GM12878 (cell line): ENCODE measurements around the gene DLG1.

ENCODE experiments used
- CBX5 ChIP-seq: sonication (generic); IDR thresholded peaks from 2 replicates; pipeline ENCODE4 v1.6.1; 2016; ENCODE audit warnings: low read depth, moderate library complexity, mild to moderate bottlenecking, inconsistent platforms
- FOXM1 ChIP-seq: IDR thresholded peaks from 2 replicates; pipeline ENCODE4 v1.6.1; 2012; ENCODE audit warnings: low read depth, mild to moderate bottlenecking, inconsistent platforms, low read length, moderate library complexity
- JUND ChIP-seq: IDR thresholded peaks from 2 replicates; pipeline ENCODE4 v1.6.1; 2012; ENCODE audit warnings: low read depth, mild to moderate bottlenecking, low read length, improper control_type of control experiment, moderate library complexity
- MEF2A ChIP-seq: IDR thresholded peaks from 2 replicates; pipeline ENCODE4 v1.6.1; 2011; ENCODE audit warnings: low read depth, mild to moderate bottlenecking, low read length, moderate library complexity; ENCODE audit not compliant: insufficient read depth
- NFIC ChIP-seq: IDR thresholded peaks from 2 replicates; pipeline ENCODE4 v1.6.1; 2012; ENCODE audit warnings: low read depth, mild to moderate bottlenecking, inconsistent platforms, low read length, moderate library complexity
- POLR2A ChIP-seq: IDR thresholded peaks from 2 replicates; pipeline ENCODE4 v1.6.1; 2011; ENCODE audit warnings: low read depth, mild to moderate bottlenecking, low read length
- RBBP5 ChIP-seq: fragments of 200-600 bp; sonication (generic); conservative IDR thresholded peaks from 2 replicates; pipeline ENCODE4 v1.6.1; 2016
- TBL1XR1 ChIP-seq: IDR thresholded peaks from 2 replicates; pipeline ENCODE4 v1.6.1; 2012; ENCODE audit warnings: low read depth, low read length, improper control_type of control experiment
- TF ChIP-seq, protein P1 (sequence below), 3 experiments: IDR thresholded peaks in 2 of 3; conservative IDR thresholded peaks in 1 of 3; 2 replicates each; pipeline ENCODE4 v1.5.1; 2011; ENCODE audit warnings: low read depth in 3 of 3, low read length in 3 of 3, mild to moderate bottlenecking in 3 of 3, control low read depth in 2 of 3, moderate library complexity in 2 of 3, inconsistent platforms in 1 of 3, mixed read lengths in 1 of 3; ENCODE audit not compliant: control insufficient read depth in 2 of 3, insufficient read depth in 1 of 3; ENCODE audit errors: extremely low read depth in 1 of 3
- TF ChIP-seq, protein P2 (sequence below): IDR thresholded peaks from 2 replicates; pipeline ENCODE4 v1.6.1; 2012; ENCODE audit warnings: mild to moderate bottlenecking, low read depth, low read length
- TF ChIP-seq, protein P3 (sequence below): fragments of 450-650 bp; IDR thresholded peaks from 2 replicates; pipeline ENCODE4 v1.6.1; 2018; ENCODE audit warnings: mild to moderate bottlenecking, low read depth, moderate library complexity; ENCODE audit not compliant: partially characterized antibody

DNA sequence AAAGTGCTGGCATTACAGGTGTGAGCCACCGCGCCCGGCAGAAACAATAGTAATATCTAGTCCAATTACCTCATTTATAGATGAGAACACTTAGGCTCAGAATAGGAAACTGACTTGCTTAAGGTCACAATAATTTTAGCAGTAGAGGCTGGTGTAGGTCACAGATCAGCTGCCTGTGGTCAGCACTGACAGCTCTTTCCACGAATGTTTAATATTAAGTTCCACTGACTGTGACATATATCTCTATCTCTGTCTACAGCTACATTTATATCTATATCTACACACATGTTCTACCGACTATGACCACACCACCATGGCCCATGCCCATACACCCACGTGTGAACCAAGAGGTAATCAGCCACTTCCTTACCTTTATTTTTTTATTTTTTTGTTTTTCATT, 40.2 kb upstream of the DLG1 start:
- TF ChIP-seq, protein P1, sequence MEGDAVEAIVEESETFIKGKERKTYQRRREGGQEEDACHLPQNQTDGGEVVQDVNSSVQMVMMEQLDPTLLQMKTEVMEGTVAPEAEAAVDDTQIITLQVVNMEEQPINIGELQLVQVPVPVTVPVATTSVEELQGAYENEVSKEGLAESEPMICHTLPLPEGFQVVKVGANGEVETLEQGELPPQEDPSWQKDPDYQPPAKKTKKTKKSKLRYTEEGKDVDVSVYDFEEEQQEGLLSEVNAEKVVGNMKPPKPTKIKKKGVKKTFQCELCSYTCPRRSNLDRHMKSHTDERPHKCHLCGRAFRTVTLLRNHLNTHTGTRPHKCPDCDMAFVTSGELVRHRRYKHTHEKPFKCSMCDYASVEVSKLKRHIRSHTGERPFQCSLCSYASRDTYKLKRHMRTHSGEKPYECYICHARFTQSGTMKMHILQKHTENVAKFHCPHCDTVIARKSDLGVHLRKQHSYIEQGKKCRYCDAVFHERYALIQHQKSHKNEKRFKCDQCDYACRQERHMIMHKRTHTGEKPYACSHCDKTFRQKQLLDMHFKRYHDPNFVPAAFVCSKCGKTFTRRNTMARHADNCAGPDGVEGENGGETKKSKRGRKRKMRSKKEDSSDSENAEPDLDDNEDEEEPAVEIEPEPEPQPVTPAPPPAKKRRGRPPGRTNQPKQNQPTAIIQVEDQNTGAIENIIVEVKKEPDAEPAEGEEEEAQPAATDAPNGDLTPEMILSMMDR (IDR thresholded peaks at IDR 0.05 in 2 of 3, conservative IDR thresholded peaks at IDR 0.05 in 1 of 3; ENCODE audit: control insufficient read depth in 2 of 3, extremely low read depth in 1 of 3, insufficient read depth in 1 of 3, low read depth in 3 of 3, low read length in 3 of 3): no peak
- TF ChIP-seq, protein P2, sequence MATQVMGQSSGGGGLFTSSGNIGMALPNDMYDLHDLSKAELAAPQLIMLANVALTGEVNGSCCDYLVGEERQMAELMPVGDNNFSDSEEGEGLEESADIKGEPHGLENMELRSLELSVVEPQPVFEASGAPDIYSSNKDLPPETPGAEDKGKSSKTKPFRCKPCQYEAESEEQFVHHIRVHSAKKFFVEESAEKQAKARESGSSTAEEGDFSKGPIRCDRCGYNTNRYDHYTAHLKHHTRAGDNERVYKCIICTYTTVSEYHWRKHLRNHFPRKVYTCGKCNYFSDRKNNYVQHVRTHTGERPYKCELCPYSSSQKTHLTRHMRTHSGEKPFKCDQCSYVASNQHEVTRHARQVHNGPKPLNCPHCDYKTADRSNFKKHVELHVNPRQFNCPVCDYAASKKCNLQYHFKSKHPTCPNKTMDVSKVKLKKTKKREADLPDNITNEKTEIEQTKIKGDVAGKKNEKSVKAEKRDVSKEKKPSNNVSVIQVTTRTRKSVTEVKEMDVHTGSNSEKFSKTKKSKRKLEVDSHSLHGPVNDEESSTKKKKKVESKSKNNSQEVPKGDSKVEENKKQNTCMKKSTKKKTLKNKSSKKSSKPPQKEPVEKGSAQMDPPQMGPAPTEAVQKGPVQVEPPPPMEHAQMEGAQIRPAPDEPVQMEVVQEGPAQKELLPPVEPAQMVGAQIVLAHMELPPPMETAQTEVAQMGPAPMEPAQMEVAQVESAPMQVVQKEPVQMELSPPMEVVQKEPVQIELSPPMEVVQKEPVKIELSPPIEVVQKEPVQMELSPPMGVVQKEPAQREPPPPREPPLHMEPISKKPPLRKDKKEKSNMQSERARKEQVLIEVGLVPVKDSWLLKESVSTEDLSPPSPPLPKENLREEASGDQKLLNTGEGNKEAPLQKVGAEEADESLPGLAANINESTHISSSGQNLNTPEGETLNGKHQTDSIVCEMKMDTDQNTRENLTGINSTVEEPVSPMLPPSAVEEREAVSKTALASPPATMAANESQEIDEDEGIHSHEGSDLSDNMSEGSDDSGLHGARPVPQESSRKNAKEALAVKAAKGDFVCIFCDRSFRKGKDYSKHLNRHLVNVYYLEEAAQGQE: no peak
- TF ChIP-seq, protein P3, sequence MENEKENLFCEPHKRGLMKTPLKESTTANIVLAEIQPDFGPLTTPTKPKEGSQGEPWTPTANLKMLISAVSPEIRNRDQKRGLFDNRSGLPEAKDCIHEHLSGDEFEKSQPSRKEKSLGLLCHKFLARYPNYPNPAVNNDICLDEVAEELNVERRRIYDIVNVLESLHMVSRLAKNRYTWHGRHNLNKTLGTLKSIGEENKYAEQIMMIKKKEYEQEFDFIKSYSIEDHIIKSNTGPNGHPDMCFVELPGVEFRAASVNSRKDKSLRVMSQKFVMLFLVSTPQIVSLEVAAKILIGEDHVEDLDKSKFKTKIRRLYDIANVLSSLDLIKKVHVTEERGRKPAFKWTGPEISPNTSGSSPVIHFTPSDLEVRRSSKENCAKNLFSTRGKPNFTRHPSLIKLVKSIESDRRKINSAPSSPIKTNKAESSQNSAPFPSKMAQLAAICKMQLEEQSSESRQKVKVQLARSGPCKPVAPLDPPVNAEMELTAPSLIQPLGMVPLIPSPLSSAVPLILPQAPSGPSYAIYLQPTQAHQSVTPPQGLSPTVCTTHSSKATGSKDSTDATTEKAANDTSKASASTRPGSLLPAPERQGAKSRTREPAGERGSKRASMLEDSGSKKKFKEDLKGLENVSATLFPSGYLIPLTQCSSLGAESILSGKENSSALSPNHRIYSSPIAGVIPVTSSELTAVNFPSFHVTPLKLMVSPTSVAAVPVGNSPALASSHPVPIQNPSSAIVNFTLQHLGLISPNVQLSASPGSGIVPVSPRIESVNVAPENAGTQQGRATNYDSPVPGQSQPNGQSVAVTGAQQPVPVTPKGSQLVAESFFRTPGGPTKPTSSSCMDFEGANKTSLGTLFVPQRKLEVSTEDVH: no peak
- TF ChIP-seq JUND: no peak
- TF ChIP-seq TBL1XR1: no peak
- no peak for TF ChIP-seq POLR2A
- TF ChIP-seq MEF2A: no peak
- no peak for TF ChIP-seq NFIC
- no peak for TF ChIP-seq FOXM1
- TF ChIP-seq RBBP5: no peak
- no peak for TF ChIP-seq CBX5
